Body of pancreas (tissue), 4 donors: ENCODE data around the gene MSI2.

Experiments
- POLR2A ChIP-seq, 3 donors: fragments of 450-650 bp; IDR thresholded peaks; one replicate each; pipeline ENCODE4 v1.6.1; 2016; ENCODE audit warnings: antibody characterized with exemption in 3 of 3, mild to moderate bottlenecking in 2 of 3
- TF ChIP-seq, protein P1 (sequence below), 7 experiments: fragments of 450-650 bp in 4 of 7; fragments of 200-600 bp in 3 of 7; sonication (generic) in 3 of 7; IDR thresholded peaks; one replicate each; pipeline ENCODE4 v1.5.1; 2016 to 2019; ENCODE audit warnings: antibody characterized with exemption in 7 of 7

DNA sequence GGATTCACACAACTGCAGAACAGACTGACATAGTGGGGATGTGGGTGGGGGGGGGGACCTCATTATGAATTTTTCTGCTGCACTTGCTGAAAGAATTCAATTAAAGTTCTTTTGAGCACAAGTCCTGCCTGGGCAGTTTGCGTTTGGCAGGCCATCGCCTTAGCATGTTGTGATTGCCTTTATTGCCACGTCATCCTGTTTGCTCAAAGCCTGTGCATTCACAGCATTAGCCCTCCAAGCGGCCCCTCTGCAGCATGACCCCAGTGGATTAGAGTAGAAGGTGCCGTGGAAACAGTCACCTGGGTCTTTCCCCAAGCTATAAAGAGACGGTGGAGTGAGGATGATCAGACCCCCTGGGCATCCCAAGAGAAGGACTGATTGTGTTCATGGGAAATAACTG, 17.2 kb downstream of the MSI2 start:
- TF ChIP-seq POLR2A (IDR thresholded peaks at IDR 0.05): no peak
- TF ChIP-seq, protein P1, sequence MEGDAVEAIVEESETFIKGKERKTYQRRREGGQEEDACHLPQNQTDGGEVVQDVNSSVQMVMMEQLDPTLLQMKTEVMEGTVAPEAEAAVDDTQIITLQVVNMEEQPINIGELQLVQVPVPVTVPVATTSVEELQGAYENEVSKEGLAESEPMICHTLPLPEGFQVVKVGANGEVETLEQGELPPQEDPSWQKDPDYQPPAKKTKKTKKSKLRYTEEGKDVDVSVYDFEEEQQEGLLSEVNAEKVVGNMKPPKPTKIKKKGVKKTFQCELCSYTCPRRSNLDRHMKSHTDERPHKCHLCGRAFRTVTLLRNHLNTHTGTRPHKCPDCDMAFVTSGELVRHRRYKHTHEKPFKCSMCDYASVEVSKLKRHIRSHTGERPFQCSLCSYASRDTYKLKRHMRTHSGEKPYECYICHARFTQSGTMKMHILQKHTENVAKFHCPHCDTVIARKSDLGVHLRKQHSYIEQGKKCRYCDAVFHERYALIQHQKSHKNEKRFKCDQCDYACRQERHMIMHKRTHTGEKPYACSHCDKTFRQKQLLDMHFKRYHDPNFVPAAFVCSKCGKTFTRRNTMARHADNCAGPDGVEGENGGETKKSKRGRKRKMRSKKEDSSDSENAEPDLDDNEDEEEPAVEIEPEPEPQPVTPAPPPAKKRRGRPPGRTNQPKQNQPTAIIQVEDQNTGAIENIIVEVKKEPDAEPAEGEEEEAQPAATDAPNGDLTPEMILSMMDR (IDR thresholded peaks at IDR 0.05): no peak
